ENCODE results near the gene MTCL1.

The MTCL1 gene

DNA sequence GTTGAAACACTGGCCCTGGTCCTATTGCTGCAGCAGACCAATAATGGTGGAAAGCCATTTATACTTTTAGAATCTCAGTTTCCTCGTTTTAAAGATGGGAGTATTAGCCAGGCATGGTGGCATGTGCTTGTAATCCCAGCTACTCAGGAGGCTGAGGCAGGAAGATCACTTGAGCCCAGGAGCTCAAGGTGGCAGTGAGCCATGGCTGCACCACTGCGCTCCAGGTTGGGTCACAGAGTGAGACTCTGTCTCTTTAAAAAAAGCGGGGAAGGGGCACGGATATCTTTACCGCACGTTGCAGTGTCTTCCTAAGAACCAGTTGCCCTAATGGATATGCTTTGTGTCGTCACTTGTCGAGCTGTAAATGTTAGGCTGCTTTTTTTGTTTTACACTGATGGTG is 8.3 kb downstream of the MTCL1 start:
- no peak for DNase-seq (ENCODE audit: low read depth)

DNA sequence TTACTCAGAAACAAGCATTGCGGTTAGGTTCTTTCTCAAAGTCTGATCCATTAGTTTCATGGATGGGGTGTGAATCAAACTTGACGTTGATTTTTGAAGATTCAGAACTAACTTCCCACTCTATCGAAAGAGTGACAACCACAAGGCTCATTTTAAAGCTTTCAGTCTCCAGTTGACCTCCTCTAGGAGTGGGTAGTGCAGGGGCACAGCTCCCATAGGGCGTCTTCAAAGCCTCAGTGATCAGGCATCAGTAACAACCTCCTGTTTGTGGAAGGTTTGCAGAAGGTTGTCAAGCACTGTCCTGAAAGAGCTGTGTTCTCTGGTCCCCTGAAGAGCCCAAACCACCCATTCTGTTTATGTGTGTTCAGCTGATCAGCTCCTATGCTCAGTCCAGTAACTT is 10.2 kb downstream of the MTCL1 start:
- no peak for DNase-seq (ENCODE audit: low read depth)

DNA sequence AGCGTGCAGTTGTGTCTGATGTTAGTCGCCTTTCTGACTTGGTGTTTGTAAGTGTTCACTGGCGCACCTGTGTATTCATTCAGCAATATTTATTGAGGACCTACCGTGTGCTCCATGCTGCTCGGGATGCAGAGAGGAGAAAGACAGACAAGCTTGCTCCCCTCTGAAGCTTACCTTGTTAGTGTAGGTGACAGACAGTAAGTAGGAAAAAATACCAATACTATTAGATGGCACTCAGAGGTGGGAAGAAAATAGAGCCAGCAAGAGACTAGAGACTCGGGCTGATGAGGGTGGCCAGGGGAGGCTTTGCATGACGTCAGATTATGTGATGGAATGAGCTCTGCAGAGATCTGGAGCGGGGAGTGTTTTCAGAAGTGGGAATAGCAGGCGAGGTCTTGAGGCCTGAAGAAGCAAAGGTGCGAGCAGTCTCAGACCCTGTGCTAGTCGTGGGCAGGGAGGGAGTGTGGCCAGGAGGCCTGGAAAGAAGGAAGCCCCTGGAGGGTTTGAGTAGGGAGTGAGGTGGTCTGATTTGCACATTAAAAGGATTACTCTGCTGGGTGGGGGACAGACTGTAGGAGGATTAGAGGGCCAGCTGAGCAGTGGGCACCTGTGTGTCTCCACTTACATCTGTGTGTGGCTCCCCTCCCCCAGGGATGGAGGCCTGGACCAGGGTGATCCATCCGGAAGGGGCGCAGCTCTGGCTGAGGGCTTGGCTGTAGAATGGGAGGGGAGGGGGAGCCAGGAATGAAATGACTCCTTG is 11.8 kb downstream of the MTCL1 start:
- no peak for DNase-seq (ENCODE audit: low read depth)

DNA sequence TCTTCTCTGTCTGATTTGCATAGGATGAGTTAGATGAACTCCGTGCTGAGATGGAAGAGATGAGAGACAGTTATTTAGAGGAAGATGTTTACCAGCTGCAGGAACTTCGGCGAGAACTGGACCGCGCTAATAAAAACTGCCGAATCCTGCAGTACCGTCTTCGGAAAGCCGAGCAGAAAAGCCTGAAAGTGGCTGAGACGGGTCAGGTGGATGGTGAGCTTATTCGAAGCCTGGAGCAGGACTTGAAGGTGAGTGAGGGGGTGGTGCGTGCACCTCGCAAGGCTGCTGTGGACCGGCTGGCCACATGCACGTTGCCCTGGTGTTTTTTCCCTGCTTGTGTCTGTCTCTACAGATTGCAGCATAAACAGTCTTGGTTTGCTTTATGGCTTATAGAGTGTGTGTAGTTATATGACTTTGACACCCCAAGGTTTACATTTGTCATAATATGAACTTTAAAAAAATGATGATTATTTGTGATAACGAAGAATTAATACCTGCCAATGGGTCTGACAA is 13.1 kb downstream of the MTCL1 start:
- DNase-seq (ENCODE audit: low read depth): no peak

DNA sequence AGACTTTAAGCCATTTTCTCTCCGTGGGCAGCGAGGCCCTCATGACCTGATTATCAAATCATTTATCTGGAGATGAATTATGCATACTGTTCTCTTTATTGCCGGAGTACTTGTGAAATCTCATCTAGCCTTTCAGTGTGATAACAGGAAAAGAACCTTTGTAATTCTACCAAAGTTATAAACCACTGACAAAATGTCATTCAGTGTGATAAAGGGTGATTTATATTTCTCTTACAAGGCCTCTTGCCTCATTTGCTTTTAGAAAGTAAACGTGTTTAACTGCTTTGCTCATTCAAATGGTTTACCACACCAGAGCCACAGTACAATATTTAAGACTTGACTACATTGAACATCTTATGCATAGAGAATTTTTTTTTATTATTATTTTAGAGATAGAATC is 13.8 kb downstream of the MTCL1 start:
- DNase-seq (ENCODE audit: low read depth): no peak

DNA sequence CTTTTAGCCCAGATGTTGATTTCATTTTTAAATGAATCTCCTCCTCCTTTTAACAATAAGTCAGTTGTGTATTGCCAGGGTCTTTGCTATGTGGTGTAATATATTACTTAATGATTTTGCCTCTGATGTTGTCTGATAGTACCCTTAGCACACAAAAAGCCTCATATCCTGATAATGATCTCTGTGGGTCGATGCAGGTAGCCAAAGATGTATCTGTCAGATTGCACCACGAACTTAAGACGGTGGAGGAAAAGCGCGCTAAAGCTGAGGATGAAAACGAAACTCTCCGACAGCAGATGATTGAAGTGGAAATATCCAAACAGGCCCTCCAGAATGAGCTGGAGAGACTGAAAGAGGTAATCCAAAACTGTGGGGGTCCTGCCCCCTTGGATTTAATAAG is 14.8 kb downstream of the MTCL1 start:
- DNase-seq (ENCODE audit: low read depth): no peak

DNA sequence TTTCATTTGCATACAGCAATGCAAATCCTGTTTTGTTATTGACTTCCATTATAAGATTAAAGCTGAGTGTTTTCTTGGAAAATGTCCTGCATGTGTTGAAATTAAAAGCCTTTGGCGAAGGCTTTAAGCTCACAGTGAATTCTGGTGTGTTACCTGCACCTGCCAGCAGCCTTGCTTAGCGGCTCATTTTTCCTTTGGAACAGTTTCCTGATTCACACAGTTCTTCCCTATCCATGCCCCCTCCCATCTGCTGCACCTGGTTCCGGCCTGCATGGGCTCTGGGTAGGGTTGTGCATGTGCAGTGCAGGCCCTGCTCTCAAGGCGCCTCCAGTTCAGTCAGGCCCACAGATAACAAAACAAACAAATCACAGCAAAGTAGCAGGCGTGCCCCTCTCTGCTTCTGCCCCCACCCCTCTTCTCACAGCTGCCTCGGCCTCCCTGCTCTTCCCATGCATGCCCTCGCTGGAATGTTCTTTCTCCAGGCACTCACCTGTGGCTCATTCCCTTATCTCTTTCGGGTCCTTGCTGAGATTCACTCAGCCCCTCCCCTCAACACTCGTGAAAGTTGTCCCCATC is 15.8 kb downstream of the MTCL1 start:
- DNase-seq (ENCODE audit: low read depth): no peak

DNA sequence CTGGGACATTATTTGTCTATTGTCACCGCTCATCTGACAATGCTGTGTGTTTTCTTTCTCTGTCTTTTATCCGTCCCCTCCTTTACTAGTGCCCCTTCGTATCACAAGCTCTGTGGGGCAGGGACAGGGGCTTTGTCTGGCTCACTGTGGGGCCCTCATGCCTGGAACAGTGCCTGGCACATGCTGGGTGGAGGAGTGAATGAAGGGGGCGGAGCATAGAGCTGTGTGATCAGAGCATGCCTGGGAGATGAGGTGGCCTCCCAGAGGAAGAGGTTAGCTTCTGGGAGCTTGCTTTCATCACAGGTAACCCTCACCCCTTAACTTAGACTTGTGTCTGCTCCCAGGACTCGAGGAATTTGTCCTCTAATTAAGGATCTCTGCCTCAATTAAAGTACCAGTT is 16.4 kb downstream of the MTCL1 start:
- DNase-seq (ENCODE audit: low read depth): no peak

DNA sequence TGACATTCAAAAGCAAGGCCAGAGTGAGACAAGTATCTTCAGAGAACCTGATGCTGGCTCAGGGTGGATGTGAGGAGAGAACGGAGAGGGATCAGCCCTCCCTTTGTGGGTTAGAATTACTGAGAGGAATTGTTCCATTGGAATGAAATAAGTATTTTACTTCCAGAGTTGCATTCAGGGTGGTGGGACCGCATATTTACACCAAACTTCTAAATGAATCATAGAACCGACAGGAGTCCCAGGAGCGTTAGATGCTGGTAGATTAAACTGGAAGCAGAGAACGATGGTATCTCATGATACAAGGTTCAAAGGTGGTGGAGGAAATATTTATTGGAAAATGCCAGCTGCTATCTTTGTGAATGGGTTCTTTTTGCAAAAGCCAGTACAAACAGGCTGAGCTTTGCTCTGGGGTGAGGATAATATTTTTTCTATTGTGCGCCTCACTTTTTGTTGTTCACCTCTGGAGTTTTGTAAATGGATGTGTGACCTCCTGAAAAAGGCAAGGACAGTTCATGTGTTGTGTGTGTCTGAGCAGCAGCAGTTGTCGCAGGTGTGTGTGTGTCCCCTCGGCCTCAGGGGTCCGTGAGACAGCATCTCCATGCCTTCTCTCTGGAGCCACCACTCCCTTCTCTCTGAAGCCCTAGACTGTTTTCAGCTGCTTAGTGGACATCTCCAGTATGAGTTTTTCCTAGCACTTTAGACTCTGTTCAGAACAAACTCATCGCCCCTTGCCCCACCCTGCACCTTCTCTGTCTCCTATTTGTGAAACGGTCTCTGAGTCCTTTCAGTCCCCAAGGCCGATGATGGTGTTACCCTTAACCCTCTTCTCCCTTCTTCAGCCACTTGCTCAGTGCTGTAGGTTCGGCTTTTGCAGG is 17.8 kb downstream of the MTCL1 start:
- DNase-seq (ENCODE audit: low read depth): no peak

DNA sequence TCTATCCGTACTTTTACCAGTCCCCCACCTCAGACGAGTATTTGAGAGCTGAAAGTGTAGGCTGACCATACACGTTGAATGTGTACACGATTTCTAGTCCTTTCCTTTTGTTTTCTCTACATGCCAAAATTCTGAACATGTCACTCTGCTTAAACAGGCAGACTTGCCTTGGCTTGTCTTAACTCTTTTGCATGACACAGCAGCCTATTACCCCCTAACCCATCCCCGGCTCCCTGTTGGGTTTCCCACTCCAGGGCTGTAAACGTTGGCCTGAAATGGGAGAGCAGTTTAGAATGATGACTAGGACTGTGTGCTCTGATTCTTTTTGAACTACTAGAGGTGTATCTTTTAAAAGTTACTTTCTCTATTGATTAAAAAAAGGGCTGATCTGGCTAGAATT is 19.1 kb downstream of the MTCL1 start:
- no peak for DNase-seq (ENCODE audit: low read depth)

DNA sequence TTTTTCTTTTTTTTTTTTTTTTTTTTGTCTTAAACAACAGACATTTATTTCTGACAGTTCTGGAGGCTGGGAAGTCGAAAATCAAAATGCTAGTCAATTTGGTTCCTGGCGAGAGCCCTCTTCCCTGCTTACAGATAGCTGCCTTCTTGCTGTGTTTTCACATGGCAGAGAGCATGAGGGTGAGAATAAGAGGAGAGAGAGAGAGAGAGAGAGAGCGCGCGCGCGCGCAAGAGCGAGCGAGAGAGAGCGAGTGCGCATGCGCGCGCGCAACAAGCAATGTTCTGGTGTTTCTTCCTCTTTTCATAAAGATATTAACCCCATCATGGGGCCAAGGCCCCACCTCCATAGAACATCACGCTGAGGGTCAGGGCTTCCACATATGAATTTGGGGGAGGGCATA is 20.9 kb downstream of the MTCL1 start:
- DNase-seq (ENCODE audit: low read depth): no peak

DNA sequence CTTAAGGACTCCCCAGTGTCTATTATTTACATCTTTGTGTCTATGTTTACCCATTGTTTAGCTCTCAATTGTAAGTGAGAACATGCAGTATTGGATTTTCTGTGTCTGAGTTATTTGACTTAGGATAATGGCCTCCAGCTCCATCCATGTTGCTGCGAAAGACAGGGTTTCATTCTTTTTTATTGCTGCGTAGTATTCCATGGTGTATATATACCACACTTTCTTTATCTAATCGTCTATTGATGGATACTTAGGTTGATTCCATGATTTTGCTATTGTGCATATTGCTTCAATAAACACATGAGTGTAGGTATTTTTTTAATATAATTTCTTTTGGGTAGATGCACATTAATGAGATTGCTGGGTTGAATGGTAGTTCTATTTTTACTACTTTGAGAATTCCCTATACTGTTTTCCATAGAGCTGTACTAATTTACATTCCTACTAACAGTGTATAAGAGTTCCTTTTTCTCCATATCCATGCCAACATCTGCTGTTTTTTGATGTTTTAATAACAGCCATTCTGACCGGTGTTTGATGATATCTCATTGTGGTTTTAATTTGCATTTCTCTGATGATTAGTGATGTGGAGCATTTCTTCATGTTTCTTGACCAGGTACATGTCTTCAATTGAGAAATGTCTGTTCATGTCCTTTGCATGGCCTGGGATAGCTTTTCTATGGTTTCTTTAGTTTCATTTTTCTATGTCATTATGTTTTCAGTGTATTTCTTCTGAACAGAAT is 21.8 kb downstream of the MTCL1 start:
- no peak for DNase-seq (ENCODE audit: low read depth)

DNA sequence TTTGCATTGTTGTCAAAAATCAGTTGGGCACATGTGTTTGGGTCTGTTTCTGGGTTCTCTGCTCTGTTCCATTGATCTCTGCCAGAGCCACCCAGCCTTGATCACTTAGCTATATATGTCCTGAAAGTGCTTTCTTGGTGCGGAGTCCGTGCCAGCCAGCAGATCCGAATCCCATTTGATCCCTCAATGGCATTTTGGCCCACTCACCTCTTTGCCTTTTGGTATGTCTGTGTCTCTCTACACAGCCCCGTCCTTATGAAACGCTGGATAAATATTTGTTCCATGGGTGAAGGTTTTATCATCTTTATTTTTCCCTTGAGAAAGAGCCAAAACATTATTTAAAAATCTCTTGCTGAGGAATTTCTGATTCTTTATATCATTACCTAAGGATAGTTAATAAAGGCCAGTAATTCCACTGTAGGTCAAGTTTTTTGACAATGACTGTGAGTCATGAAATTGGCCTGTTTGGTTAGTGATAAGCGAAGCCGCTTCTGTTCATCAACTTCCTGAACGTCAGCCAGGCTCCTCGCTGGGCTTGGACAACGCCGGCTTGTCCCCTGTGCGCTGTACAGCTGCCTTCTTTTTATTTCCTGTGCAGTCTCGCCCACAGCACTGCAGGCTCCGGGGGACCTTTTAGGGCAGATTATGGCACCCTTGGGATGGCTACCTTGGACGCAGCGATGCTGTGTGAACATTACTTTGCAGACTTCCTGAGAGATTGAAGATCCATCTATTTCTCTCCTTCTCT is 24.9 kb downstream of the MTCL1 start:
- DNase-seq (ENCODE audit: low read depth): no peak

DNA sequence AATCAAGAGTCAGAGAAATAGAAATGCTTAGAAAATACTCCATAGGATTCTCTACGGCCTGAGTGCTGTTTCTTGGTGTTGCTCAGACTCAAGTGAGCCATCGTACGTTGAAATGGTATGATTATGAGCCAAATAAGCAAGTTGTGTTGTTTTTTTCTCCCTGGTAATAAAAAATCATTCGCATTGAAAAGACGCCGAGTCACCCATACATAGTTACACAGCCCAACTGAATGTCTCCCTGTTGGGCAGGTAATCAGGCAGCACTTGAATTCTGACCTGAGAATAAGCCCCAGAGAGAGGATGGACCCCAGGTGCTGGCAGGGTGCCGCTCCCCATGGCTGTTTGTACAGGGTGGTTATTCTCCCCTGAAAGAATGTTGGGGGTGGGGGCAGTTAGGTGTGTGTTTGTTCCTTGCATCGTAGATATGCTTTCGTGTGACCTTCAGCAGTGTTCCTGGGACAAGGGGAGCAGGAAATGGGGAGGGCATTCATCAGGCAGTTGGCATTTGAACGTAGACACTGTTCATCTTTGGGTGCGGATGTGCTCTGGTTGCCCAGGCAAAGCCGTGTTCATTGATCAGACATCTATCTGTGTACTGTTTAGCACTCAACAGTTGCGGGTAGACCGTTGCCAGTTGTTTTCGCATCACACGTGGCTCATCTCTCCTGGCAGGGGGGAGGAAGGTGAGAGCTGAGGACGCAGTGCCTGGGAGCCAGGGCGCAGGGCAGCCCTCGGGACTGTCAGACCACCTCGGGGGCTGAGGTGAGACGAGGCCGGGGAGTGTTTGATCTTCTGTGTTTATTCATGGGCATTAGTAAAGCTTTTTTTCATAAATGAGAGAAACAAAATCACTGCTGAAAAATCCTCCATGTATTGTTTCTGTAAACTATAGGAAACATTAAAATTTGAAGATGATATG is 27.3 kb downstream of the MTCL1 start:
- no peak for DNase-seq (ENCODE audit: low read depth)

DNA sequence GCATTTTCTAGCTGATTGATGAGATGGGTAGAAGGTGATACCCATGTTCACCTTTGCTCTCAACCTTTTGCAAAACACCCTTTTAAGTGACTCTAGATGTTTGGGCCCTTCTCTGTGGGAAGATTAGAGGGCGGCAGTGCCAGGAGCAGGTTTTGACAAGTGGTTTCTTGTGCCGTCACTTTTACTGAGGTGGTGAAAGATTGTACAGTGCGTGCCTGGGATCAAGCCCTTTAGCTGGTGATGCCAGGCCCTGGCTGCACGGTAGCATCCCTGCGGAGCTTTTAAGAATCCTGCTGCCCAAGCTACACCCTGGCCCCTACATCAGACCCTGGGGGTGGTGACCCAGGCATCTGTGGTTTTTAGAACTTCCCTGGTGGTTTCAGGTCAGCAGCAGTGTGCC is 29.1 kb downstream of the MTCL1 start:
- DNase-seq (ENCODE audit: low read depth): no peak

DNA sequence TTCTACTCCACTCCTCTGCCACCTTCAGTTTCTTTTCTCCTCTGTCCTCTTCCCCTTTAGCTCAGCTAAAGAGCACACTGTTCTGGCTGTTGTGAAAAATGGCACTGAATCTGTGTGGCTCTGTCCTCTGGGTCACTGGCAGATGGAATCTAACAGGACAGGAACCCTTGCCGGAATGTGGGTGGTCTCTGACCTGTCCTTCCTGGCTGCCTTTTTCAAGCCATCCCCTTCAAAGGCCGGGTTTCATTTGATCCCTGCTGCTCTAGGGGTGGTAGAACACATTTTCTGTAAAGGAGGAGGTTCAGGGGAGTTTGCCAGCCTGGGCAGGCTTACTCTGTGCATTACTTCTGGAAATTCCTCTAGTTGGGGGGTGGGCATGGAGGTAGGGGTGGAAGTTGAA is 29.9 kb downstream of the MTCL1 start:
- DNase-seq (ENCODE audit: low read depth): no peak

DNA sequence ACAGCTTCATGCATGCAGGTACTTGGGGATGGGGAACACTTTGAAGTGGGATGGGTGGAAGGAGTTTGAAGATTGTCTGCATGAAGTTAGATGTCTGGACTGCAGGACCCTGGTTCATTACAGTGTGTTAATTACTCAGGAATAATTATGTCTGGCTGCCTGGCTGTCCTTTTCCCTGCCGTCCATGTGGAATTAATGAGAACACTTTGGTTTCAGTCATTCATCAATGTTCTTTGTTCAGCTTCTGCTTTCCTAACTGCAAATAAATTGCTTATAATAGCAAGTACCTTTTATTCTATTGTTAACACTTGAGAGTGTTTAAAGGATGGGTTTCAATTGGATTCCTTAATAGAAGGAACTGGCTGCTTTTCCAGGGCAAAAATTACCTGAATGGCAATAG is 35.8 kb downstream of the MTCL1 start:
- DNase-seq (ENCODE audit: low read depth): no peak

DNA sequence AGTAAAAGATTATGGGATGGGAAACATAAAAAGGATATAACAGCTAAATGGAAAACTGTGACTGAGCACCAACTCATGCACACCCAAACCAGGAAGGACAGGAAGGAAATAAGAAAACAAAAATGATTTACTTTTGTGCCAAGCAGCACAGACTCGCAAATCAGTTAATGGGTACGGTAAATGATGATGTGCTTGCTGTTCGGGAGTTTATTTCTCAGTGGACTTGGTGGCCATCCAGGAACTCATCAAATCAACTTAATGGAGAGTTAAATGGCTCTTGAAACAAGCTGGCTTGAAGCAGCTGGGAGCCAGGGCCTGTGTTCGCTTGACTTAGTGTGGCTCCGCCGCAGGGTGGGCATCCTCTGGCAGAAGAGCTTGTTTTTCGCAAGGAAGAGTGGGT is 36.2 kb downstream of the MTCL1 start:
- DNase-seq (ENCODE audit: low read depth): no peak

DNA sequence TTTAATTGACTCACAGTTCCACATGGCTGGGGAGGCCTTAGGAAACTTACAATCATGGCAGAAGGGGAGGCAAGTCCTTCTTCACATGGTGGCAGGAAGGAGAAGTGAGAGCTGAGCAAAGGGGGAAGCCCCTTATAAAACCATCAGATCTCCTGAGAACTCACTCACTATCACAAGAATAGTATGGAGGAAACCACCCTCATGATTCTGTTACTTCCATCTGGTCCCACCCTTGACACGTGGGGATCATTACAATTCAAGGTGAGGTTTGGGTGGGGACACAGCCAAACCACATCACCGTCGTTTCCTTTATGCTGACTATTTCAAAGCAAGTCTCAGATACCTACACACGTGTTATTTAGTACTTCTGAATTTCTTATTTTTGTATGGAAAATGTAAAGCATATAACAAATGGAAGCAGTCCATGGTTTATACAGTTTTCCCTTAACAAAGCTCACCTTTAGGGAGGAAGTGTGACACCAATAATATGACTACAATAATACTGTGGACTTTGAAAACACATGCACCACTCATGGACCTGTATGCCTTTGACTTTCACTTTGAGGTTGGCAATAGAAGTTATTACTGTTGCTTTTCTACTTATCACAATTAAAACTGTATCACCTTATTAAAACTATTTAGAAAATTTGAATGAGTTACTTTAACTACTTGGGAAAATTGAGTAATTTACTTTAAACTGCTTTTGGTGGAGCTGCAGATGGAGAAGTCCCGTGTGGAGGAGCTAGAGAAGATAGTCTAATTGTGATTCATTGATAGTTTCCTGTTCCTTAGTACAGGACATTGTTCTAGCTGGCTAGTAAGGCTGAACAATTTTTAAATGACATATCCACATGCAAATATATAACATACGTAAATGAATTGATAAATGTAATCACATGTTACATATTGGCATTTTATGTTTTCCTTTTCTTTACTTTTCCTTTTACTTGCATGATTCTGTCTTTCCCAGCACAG is 37.3 kb downstream of the MTCL1 start:
- no peak for DNase-seq (ENCODE audit: low read depth)

Measured in activated T-cell treated with anti-CD3 and anti-CD28 coated beads for 24 hours (primary cell).